ENCODE data around the gene PIP4K2C. TPM values are rescaled to one million over a fixed set of nuclear protein-coding genes. Genes with fewer than 3 reads are reported as not detected.
"Not testable (repeated sequence)": the region's sequence is repeated elsewhere in the genome, so short reads cannot be mapped to it uniquely, and the experiment has no call there.

PIP4K2C gene
- total RNA-seq, 1 donor from 2014 or later: 27.5 TPM

GRCh38 chr12:57632958-57633840, 42.2 kb downstream of the PIP4K2C start, which contains the start of gene B4GALNT1:
TSS of gene B4GALNT1 (minus strand) at chr12:57633201. CDS start at chr12:57632132, 1,069 bp downstream.
- H3K4me1 Mint-ChIP-seq (ENCODE audit: low read depth, unreplicated experiment): peaks cover 10% of the 10 kb centered on the region

GRCh38 chr12:57636731-57637130, 45.7 kb downstream of the PIP4K2C start:
- H3K27ac Mint-ChIP-seq (ENCODE audit: unreplicated experiment); DNase-seq; H3K36me3 Mint-ChIP-seq (ENCODE audit: unreplicated experiment); H3K9me3 Mint-ChIP-seq (ENCODE audit: unreplicated experiment); H3K4me3 Mint-ChIP-seq (ENCODE audit: unreplicated experiment); H3K4me1 Mint-ChIP-seq (ENCODE audit: low read depth, unreplicated experiment); H3K27me3 Mint-ChIP-seq (ENCODE audit: unreplicated experiment): not testable (repeated sequence)

More at GRCh38 chr12:57632958-57633840, 42.2 kb downstream of the PIP4K2C start, which contains the start of gene B4GALNT1:
- TF ChIP-seq CTCF (IDR thresholded peaks at IDR 0.05; ENCODE audit: partially characterized antibody, unreplicated experiment): peak; percentile 86
- Mint-ChIP-seq H3K4me3 (ENCODE audit: unreplicated experiment) (peak within 1 kb of the TSS; percentile 91), H3K27me3 (ENCODE audit: unreplicated experiment) (peaks cover 32% of the 10 kb centered on the region), H3K9me3 (ENCODE audit: unreplicated experiment) (peaks cover 9% of the 10 kb centered on the region), H3K36me3 (ENCODE audit: unreplicated experiment) (peaks cover 5% of the 10 kb centered on the region), H3K27ac (ENCODE audit: unreplicated experiment) (no peak within 1 kb of the TSS)
- DNase-seq: peak; percentile 87

- TF ChIP-seq CTCF (IDR thresholded peaks at IDR 0.05; ENCODE audit: partially characterized antibody, unreplicated experiment): no peak
- Mint-ChIP-seq H3K9me3 (ENCODE audit: unreplicated experiment) (peaks cover 1% of the 10 kb centered on the region), H3K36me3 (ENCODE audit: unreplicated experiment) (no peaks in the 10 kb centered on the region), H3K4me1 (ENCODE audit: low read depth, unreplicated experiment) (no peaks in the 10 kb centered on the region), H3K27ac (ENCODE audit: unreplicated experiment) (no peak overlapping the region), H3K4me3 (ENCODE audit: unreplicated experiment) (no peak overlapping the region), H3K27me3 (ENCODE audit: unreplicated experiment) (peaks cover 6% of the 10 kb centered on the region)
- DNase-seq: no peak
These were observed 46.4 kb downstream of the PIP4K2C start for GRCh38 chr12:57637364-57637763.

- DNase-seq: no peak
- H3K27me3 Mint-ChIP-seq (ENCODE audit: unreplicated experiment): peaks cover 6% of the 10 kb centered on the region
- TF ChIP-seq CTCF (IDR thresholded peaks at IDR 0.05; ENCODE audit: partially characterized antibody, unreplicated experiment): no peak
- H3K4me3 Mint-ChIP-seq (ENCODE audit: unreplicated experiment): no peak overlapping the region
- peaks cover 1% of the 10 kb centered on the region for H3K9me3 Mint-ChIP-seq (ENCODE audit: unreplicated experiment)
- no peaks in the 10 kb centered on the region for H3K4me1 Mint-ChIP-seq (ENCODE audit: low read depth, unreplicated experiment)
- H3K27ac Mint-ChIP-seq (ENCODE audit: unreplicated experiment): no peak overlapping the region
- no peaks in the 10 kb centered on the region for H3K36me3 Mint-ChIP-seq (ENCODE audit: unreplicated experiment)
These were observed 47.1 kb downstream of the PIP4K2C start for GRCh38 chr12:57638096-57638495.

GRCh38 chr12:57640175-57641042, 49.4 kb downstream of the PIP4K2C start:
- Mint-ChIP-seq H3K9me3 (ENCODE audit: unreplicated experiment) (peaks cover 3% of the 10 kb centered on the region), H3K36me3 (ENCODE audit: unreplicated experiment) (no peaks in the 10 kb centered on the region), H3K4me1 (ENCODE audit: low read depth, unreplicated experiment) (no peaks in the 10 kb centered on the region), H3K27me3 (ENCODE audit: unreplicated experiment) (peaks cover 1% of the 10 kb centered on the region), H3K4me3 (ENCODE audit: unreplicated experiment) (no peak overlapping the region), H3K27ac (ENCODE audit: unreplicated experiment) (no peak overlapping the region)
- no peak for TF ChIP-seq CTCF (IDR thresholded peaks at IDR 0.05; ENCODE audit: partially characterized antibody, unreplicated experiment)
- no peak for DNase-seq
